ENCODE data around the gene PRRC2C. TPM values are rescaled to one million over a fixed set of nuclear protein-coding genes. Genes with fewer than 3 reads are reported as not detected.

The PRRC2C gene
- total RNA-seq, 1 donor from 2014 or later, result 201 TPM

DNA sequence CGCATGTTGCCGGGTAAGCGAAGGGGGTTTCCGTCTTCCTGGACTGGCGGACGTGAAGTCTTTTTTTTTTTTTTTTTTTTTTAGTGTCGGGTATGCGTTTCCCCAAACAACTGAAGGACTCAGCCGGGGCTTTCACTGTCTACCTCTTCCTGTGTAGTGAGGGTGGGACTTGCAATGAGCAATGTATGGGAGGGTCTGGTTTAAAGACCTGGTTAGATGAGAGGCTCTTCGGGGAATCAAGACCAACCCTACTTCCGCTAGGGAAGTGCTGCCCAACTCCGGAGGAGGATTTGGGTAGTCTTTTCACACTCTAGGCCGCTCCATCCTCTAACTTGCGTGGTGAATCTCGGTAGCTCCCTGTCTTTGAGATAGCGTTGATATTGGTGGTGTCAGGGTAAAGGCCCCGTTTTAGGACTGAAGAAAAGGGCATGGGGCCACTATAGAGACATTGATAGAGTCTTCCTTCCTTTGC, 754 bp downstream of the PRRC2C start:
- no peak for DNase-seq
- Mint-ChIP-seq H3K9me3 (ENCODE audit: unreplicated experiment) (peaks cover 3% of the 10 kb centered on the region), H3K27me3 (ENCODE audit: unreplicated experiment) (peaks cover 5% of the 10 kb centered on the region), H3K4me1 (ENCODE audit: low read depth, unreplicated experiment) (peaks cover 31% of the 10 kb centered on the region), H3K4me3 (ENCODE audit: unreplicated experiment) (peak overlapping the region; percentile 100), H3K27ac (ENCODE audit: unreplicated experiment) (peak overlapping the region; percentile 91), H3K36me3 (ENCODE audit: unreplicated experiment) (no peaks in the 10 kb centered on the region)
- TF ChIP-seq, protein P1, sequence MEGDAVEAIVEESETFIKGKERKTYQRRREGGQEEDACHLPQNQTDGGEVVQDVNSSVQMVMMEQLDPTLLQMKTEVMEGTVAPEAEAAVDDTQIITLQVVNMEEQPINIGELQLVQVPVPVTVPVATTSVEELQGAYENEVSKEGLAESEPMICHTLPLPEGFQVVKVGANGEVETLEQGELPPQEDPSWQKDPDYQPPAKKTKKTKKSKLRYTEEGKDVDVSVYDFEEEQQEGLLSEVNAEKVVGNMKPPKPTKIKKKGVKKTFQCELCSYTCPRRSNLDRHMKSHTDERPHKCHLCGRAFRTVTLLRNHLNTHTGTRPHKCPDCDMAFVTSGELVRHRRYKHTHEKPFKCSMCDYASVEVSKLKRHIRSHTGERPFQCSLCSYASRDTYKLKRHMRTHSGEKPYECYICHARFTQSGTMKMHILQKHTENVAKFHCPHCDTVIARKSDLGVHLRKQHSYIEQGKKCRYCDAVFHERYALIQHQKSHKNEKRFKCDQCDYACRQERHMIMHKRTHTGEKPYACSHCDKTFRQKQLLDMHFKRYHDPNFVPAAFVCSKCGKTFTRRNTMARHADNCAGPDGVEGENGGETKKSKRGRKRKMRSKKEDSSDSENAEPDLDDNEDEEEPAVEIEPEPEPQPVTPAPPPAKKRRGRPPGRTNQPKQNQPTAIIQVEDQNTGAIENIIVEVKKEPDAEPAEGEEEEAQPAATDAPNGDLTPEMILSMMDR (IDR thresholded peaks at IDR 0.05; ENCODE audit: partially characterized antibody, unreplicated experiment), result no peak

DNA sequence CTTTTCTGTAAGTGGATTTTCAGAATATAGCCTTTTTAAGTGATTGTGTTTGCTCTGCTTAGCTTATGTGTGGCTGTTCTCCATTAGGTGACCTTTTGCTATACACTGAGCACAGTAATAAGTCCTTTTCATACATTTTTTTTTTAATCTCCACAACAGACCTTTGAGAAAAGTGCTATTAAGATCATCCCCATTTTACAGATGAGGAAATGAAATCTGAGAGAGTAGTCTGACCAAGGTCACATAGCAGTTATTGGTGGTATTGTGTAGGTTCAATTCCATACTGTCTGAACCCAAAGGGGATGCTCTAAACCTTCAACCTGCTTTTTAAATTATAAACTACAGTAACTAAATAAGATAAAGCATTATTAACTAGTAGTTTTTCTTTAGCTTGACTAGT, 1.7 kb downstream of the PRRC2C start:
- DNase-seq, result no peak
- peaks cover 5% of the 10 kb centered on the region for H3K27me3 Mint-ChIP-seq (ENCODE audit: unreplicated experiment)
- H3K4me3 Mint-ChIP-seq (ENCODE audit: unreplicated experiment), result peak overlapping the region; percentile 100
- H3K27ac Mint-ChIP-seq (ENCODE audit: unreplicated experiment), result peak overlapping the region; percentile 91
- H3K36me3 Mint-ChIP-seq (ENCODE audit: unreplicated experiment), result no peaks in the 10 kb centered on the region
- TF ChIP-seq, protein P1 (IDR thresholded peaks at IDR 0.05; ENCODE audit: partially characterized antibody, unreplicated experiment), result no peak
- H3K9me3 Mint-ChIP-seq (ENCODE audit: unreplicated experiment), result peaks cover 3% of the 10 kb centered on the region
- H3K4me1 Mint-ChIP-seq (ENCODE audit: low read depth, unreplicated experiment), result peaks cover 33% of the 10 kb centered on the region

GRCh38 chr1:171488190-171488929, 3.0 kb downstream of the PRRC2C start:
- Mint-ChIP-seq H3K27ac (ENCODE audit: unreplicated experiment) (no peak overlapping the region), H3K4me1 (ENCODE audit: low read depth, unreplicated experiment) (peaks cover 33% of the 10 kb centered on the region), H3K9me3 (ENCODE audit: unreplicated experiment) (peaks cover 3% of the 10 kb centered on the region), H3K27me3 (ENCODE audit: unreplicated experiment) (peaks cover 6% of the 10 kb centered on the region), H3K36me3 (ENCODE audit: unreplicated experiment) (no peaks in the 10 kb centered on the region), H3K4me3 (ENCODE audit: unreplicated experiment) (peak overlapping the region; percentile 100)
- DNase-seq, result no peak
- TF ChIP-seq, protein P1 (IDR thresholded peaks at IDR 0.05; ENCODE audit: partially characterized antibody, unreplicated experiment), result no peak

GRCh38 chr1:171494076-171494475, 8.7 kb downstream of the PRRC2C start:
- TF ChIP-seq, protein P1 (IDR thresholded peaks at IDR 0.05; ENCODE audit: partially characterized antibody, unreplicated experiment), result no peak
- no peaks in the 10 kb centered on the region for H3K9me3 Mint-ChIP-seq (ENCODE audit: unreplicated experiment)
- DNase-seq, result no peak
- peaks cover 2% of the 10 kb centered on the region for H3K27me3 Mint-ChIP-seq (ENCODE audit: unreplicated experiment)
- H3K4me1 Mint-ChIP-seq (ENCODE audit: low read depth, unreplicated experiment), result peaks cover 38% of the 10 kb centered on the region
- H3K4me3 Mint-ChIP-seq (ENCODE audit: unreplicated experiment), result no peak overlapping the region
- H3K27ac Mint-ChIP-seq (ENCODE audit: unreplicated experiment), result peak overlapping the region; percentile 22
- no peaks in the 10 kb centered on the region for H3K36me3 Mint-ChIP-seq (ENCODE audit: unreplicated experiment)

- TF ChIP-seq, protein P1 (IDR thresholded peaks at IDR 0.05; ENCODE audit: partially characterized antibody, unreplicated experiment), result no peak
- no peaks in the 10 kb centered on the region for H3K36me3 Mint-ChIP-seq (ENCODE audit: unreplicated experiment)
- peaks cover 4% of the 10 kb centered on the region for H3K27me3 Mint-ChIP-seq (ENCODE audit: unreplicated experiment)
- no peaks in the 10 kb centered on the region for H3K9me3 Mint-ChIP-seq (ENCODE audit: unreplicated experiment)
- no peak for DNase-seq
- H3K4me1 Mint-ChIP-seq (ENCODE audit: low read depth, unreplicated experiment), result peaks cover 30% of the 10 kb centered on the region
- no peak overlapping the region for H3K4me3 Mint-ChIP-seq (ENCODE audit: unreplicated experiment)
- H3K27ac Mint-ChIP-seq (ENCODE audit: unreplicated experiment), result no peak overlapping the region
Observed at GRCh38 chr1:171495444-171495843, 10.1 kb downstream of the PRRC2C start.
